Esophagus (tissue), 2 donors: ENCODE data around the gene HOXB9. TPM values are rescaled to one million over a fixed set of nuclear protein-coding genes. Genes with fewer than 3 reads are reported as not detected.

Experiments
- H3K27ac ChIP-seq, 2 donors: one replicate each; pipeline ENCODE4 v1.5.1; 2013; ENCODE audit warnings: low read depth in 2 of 2, mild to moderate bottlenecking in 2 of 2, inconsistent platforms in 1 of 2, low read length in 1 of 2, moderate library complexity in 1 of 2
- H3K27me3 ChIP-seq, 2 donors: one replicate each; pipeline ENCODE4 v1.6.1; 2013; ENCODE audit warnings: low read length in 2 of 2, control low read depth in 1 of 2, mild to moderate bottlenecking in 1 of 2; ENCODE audit not compliant: insufficient read depth in 2 of 2, control insufficient read depth in 1 of 2
- H3K36me3 ChIP-seq, 2 donors: one replicate each; pipeline ENCODE4 v1.6.1; 2013; ENCODE audit warnings: low read length in 1 of 2; ENCODE audit not compliant: control insufficient read depth in 2 of 2, insufficient read depth in 2 of 2
- H3K4me1 ChIP-seq, 2 donors: one replicate each; pipeline ENCODE4 v1.6.1; 2013; ENCODE audit warnings: low read length in 1 of 2; ENCODE audit not compliant: control insufficient read depth in 2 of 2, insufficient read depth in 2 of 2
- H3K4me3 ChIP-seq, 2 donors: one replicate each; pipeline ENCODE4 v1.5.1; 2013; ENCODE audit warnings: low read length in 2 of 2, mild to moderate bottlenecking in 2 of 2, low read depth in 1 of 2, moderate library complexity in 1 of 2
- H3K9me3 ChIP-seq, 2 donors: one replicate each; pipeline ENCODE4 v1.6.1; 2013; ENCODE audit warnings: mild to moderate bottlenecking in 2 of 2, low read depth in 1 of 2, low read length in 1 of 2, moderate library complexity in 1 of 2; ENCODE audit not compliant: control insufficient read depth in 2 of 2, insufficient read depth in 1 of 2
- WGBS, 2 donors: extraction: QIAGEN DNeasy Blood & Tissue Kit; methylation state at CpG; one replicate each; pipeline ENCODE4 v1.1.7; 2013; 5-methylcytosine and 5-hydroxymethylcytosine counted together
- polyA plus RNA-seq, 2 donors: library from polyadenylated mRNA; stranded (reverse); fragments of 200-250 nt; gene quantifications; one replicate each; pipeline ENCODE4 v1.2.3, GENCODE V29; 2013
- donor health status: healthy with polysubstance abuse.
- donor health status: Bipolar disorder and iron deficiency.

The HOXB9 gene
- polyA plus RNA-seq, 2 donors: 0.02 TPM; not detected in 1

- no peaks in the 10 kb centered on the region for H3K9me3 ChIP-seq
- peaks cover 0 to 16% of the 10 kb centered on the region in 2 donors for H3K27me3 ChIP-seq
- no peaks in the 10 kb centered on the region for H3K36me3 ChIP-seq
- peak within 1 kb of the TSS; percentile 0 to 5 for H3K27ac ChIP-seq
- peak within 1 kb of the TSS; percentile 1 to 51 for H3K4me3 ChIP-seq
- H3K4me1 ChIP-seq: peaks cover 0 to 14% of the 10 kb centered on the region in 2 donors
- 2 to 5% methylated on average over 50 of the region's 50 CpGs for WGBS, 2 donors
These were observed 32.9 kb downstream of the HOXB9 start, which contains the start of gene HOXB5 for GRCh38 chr17:48593126-48593829. Gene HOXB5, minus strand, starts transcription at chr17:48593779. Its CDS starts 97 bp downstream, at chr17:48593682.

GRCh38 chr17:48592577-48592976 lies 33.6 kb downstream of the HOXB9 start:
- WGBS, 2 donors: 12 to 14% methylated on average over 14 of the region's 14 CpGs
- H3K27ac ChIP-seq: peak overlapping the region in 1 of 2 donors; percentile 5
- peak overlapping the region in 1 of 2 donors; percentile 1 for H3K4me3 ChIP-seq
- H3K9me3 ChIP-seq: no peaks in the 10 kb centered on the region
- peaks cover 0 to 10% of the 10 kb centered on the region in 2 donors for H3K27me3 ChIP-seq
- no peaks in the 10 kb centered on the region for H3K36me3 ChIP-seq
- peaks cover 0 to 10% of the 10 kb centered on the region in 2 donors for H3K4me1 ChIP-seq

GRCh38 chr17:48592057-48592514 lies 34.1 kb downstream of the HOXB9 start:
- Histone ChIP-seq H3K27ac (no peak overlapping the region), H3K27me3 (peaks cover 0 to 10% of the 10 kb centered on the region in 2 donors), H3K36me3 (no peaks in the 10 kb centered on the region), H3K9me3 (no peaks in the 10 kb centered on the region), H3K4me1 (peaks cover 0 to 10% of the 10 kb centered on the region in 2 donors), H3K4me3 (no peak overlapping the region)
- 22 to 27% methylated on average over 33 of the region's 33 CpGs for WGBS, 2 donors

GRCh38 chr17:48591255-48592056 lies 34.7 kb downstream of the HOXB9 start:
- Histone ChIP-seq H3K9me3 (no peaks in the 10 kb centered on the region), H3K27ac (no peak overlapping the region), H3K36me3 (no peaks in the 10 kb centered on the region), H3K4me1 (peaks cover 0 to 10% of the 10 kb centered on the region in 2 donors), H3K4me3 (no peak overlapping the region), H3K27me3 (peaks cover 0 to 10% of the 10 kb centered on the region in 2 donors)
- 82 to 93% methylated on average over 10 of the region's 10 CpGs for WGBS, 2 donors

GRCh38 chr17:48590607-48591161 lies 35.5 kb downstream of the HOXB9 start:
- H3K27ac ChIP-seq: no peak overlapping the region
- H3K27me3 ChIP-seq: peaks cover 0 to 6% of the 10 kb centered on the region in 2 donors
- no peaks in the 10 kb centered on the region for H3K9me3 ChIP-seq
- peaks cover 0 to 5% of the 10 kb centered on the region in 2 donors for H3K4me1 ChIP-seq
- no peak overlapping the region for H3K4me3 ChIP-seq
- H3K36me3 ChIP-seq: no peaks in the 10 kb centered on the region

- no peaks in the 10 kb centered on the region for H3K36me3 ChIP-seq
- no peak within 1 kb of the TSS for H3K27ac ChIP-seq
- H3K4me3 ChIP-seq: no peak within 1 kb of the TSS
- H3K9me3 ChIP-seq: no peaks in the 10 kb centered on the region
- H3K4me1 ChIP-seq: peaks cover 0 to 5% of the 10 kb centered on the region in 2 donors
- WGBS, 2 donors: 70 to 82% methylated on average over 23 of the region's 23 CpGs
- H3K27me3 ChIP-seq: peaks cover 0 to 6% of the 10 kb centered on the region in 2 donors
These were observed 36.1 kb downstream of the HOXB9 start, which contains the start of gene HOXB3 for GRCh38 chr17:48589831-48590606. Gene HOXB3, minus strand, starts transcription at chr17:48590241. Its CDS starts 37,767 bp downstream, at chr17:48552474.

GRCh38 chr17:48589060-48589830 lies 36.9 kb downstream of the HOXB9 start:
- H3K27ac ChIP-seq: no peak overlapping the region
- peaks cover 0 to 6% of the 10 kb centered on the region in 2 donors for H3K27me3 ChIP-seq
- H3K9me3 ChIP-seq: no peaks in the 10 kb centered on the region
- 47 to 74% methylated on average over 10 of the region's 10 CpGs for whole genome bisulfite sequencing, 2 donors
- no peaks in the 10 kb centered on the region for H3K36me3 ChIP-seq
- H3K4me3 ChIP-seq: no peak overlapping the region
- H3K4me1 ChIP-seq: peaks cover 0 to 5% of the 10 kb centered on the region in 2 donors

- Histone ChIP-seq H3K4me1 (peaks cover 0 to 5% of the 10 kb centered on the region in 2 donors), H3K9me3 (no peaks in the 10 kb centered on the region), H3K4me3 (no peak overlapping the region), H3K27me3 (peaks cover 0 to 6% of the 10 kb centered on the region in 2 donors), H3K27ac (no peak overlapping the region), H3K36me3 (no peaks in the 10 kb centered on the region)
- 46 to 70% methylated on average over 2 of the region's 2 CpGs for WGBS, 2 donors
These were observed 37.6 kb downstream of the HOXB9 start for GRCh38 chr17:48588528-48588927.
